Cardiac septum (tissue), 1 donor: ENCODE measurements around the gene CD1D. TPM values are rescaled to one million over a fixed set of nuclear protein-coding genes. Genes with fewer than 3 reads are reported as not detected.
"Not testable (repeated sequence)": the region's sequence is repeated elsewhere in the genome, so short reads cannot be mapped to it uniquely, and the experiment has no call there.

Experiments
- DNase-seq: peaks from one replicate; pipeline ENCODE4 v3.0.0-alpha.2; 2020; ENCODE audit warnings: low spot score
- intact Hi-C: fragments of 100-400 bp; cut with DNase I; formaldehyde crosslinking; loops from one replicate; pipeline ENCODE4 v1.14.0; 2022
- total RNA-seq: library from RNA; stranded (reverse); fragmentation: NEBNext Ultra II Directional; extraction: Animal tissue kit (Norgen Biotek cat#: 25700); gene quantifications from one replicate; pipeline ENCODE4 v1.2.1, GENCODE V29; 2021
- donor health status: DM: no; HTN: no; CAD: no.

CD1D gene
- total RNA-seq, 1 donor from 2014 or later, result 1.2 TPM

- DNase-seq, result no peak
- intact Hi-C loops, result no loop called here
Observed at GRCh38 chr1:158163000-158163947, 17.4 kb upstream of the CD1D start.

DNA sequence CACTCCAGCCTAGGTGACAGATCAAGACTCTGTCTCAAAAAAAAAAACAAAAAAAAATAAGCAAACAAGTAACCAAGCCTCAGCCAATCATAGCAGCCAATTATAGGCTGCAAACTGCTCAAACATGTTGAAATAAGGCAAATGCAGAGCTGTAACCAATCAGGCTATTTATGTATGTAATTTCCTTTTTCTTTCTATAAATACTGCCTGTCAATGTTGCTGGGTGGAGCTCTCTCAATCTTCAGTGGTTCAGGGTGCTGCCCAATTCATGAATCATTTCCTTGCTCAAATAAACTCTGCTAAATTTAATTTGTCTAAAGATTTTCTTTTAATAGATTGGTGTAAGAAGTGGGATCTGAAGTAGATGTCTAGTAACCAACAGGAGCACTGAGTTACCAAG, 11.6 kb upstream of the CD1D start:
- DNase-seq, result no peak
- intact Hi-C loops, result no loop called here

DNA sequence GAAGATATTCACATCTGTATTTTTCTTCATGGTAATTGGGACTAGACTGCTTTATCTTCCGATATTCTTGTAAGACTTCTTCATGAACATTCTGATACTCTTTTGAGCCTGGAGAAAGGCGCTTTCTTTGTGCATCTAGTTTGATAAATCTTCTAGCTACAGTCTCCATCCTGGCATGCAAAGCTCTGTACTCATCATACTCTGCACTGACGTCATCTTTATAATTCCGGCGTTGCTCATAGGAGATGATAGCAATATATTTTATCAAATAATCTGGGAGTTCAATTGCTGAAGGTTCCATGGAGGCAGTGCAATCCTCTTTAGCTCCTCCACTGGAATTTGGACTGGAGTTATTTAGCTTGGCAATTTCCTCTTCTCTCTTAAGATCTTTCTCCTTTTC, 4.8 kb upstream of the CD1D start:
- intact Hi-C loops, DNase-seq: not testable (repeated sequence)

- intact Hi-C loops, result no loop called here
Observed at GRCh38 chr1:158176399-158176798, 4.3 kb upstream of the CD1D start.

GRCh38 chr1:158176849-158177699, 3.6 kb upstream of the CD1D start:
- intact Hi-C loops, DNase-seq: not testable (repeated sequence)

More at GRCh38 chr1:158176399-158176798, 4.3 kb upstream of the CD1D start:
- DNase-seq, result no peak

DNA sequence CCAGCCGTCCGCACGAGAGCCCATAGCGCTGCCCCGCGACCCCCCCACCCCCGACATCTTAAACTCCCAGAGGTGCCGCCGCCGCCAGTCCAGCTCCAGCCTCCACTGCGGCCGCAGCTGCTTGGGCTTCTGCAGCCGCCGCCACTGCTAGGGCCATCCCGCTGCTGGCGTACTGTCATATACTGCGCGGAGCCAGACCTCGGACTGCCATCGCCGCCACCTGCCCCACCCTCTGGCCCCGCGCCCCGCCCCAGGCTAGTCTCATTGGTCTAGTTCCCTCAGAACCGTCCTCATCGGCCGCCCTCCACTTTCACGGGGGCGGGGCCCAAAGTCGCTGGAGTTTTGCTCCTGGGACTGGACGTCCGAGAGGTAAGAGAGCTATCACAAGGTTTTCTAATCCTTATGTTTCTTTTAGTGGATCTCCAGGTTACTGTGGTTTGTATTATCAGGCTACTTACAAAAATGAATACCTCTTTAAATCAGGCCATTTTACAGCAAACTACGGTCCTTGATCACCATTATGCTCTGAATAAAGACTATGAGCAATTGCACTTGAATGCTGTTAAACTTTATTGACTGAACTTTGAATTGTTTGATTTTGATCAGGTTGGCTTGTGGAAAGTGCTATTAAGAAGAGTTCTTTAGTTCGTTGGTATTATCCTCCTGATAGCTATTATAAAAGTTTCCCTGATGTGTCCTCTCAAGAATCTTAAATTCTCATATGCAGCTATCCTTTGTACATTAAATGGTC, 2.8 kb upstream of the CD1D start:
- peak; percentile 97 for DNase-seq
- intact Hi-C loops, result no loop called here

- DNase-seq, result no peak
- intact Hi-C loops, result loop anchor here (5.0 kb wide), 1 partner anchor 32 kb away; no protein-coding TSS in a partner anchor
Observed at GRCh38 chr1:158179301-158180041, 1.2 kb upstream of the CD1D start.

DNA sequence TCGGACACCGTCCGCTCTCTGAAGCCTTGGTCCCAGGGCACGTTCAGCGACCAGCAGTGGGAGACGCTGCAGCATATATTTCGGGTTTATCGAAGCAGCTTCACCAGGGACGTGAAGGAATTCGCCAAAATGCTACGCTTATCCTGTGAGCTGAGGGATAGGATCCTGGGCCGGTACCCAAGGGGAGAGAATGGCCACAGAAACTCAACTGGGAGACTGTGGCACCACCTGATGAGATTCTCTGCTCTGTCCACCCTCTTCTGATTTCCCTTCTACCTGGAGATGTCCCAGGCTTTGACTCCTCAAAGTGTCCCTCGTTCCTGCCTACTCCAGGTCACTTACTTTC, 855 bp downstream of the CD1D start:
- intact Hi-C loops, result loop anchor here (5.0 kb wide), 1 partner anchor 34 kb away; no protein-coding TSS in a partner anchor
- DNase-seq, result no peak

DNA sequence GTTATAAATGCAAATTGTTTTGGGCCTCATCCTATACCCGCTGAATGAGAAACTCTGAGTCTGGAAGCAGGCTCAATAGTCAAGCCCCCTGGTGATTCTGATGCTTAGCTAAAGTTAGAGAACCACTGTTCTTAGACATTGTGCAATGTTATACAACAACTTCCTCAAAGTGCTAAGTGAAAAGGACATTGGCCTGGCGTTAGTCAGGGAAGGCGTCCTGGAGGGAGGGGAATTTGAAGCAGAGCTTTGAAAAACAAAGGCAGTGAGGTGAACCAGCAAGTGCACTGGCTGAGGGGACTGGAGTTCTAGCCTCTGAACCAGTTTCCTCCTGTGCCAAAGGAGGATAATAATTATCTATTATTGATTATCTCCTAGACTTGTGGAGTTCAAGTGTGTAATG, 5.1 kb downstream of the CD1D start:
- intact Hi-C loops, result no loop called here
- DNase-seq, result no peak

DNA sequence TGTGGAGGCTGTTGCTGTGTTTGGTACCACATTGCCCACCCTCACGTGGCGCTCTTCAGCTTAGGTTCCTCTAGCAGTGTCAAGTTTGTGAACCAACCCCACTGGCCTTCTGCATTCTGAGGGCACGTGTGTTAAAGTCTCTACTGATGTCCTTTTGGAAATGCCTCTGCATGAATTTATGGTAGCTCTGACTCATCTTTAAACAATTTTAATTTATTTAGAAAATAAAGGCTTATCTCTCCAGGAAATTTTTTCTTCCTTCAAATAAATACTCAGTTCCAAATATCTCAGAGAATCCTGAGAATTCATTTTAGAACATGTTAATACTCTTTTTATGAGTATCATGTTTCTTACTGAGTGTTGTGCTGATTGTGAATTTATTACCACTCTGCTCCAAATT, 5.5 kb downstream of the CD1D start:
- no peak for DNase-seq
- intact Hi-C loops, result no loop called here

DNA sequence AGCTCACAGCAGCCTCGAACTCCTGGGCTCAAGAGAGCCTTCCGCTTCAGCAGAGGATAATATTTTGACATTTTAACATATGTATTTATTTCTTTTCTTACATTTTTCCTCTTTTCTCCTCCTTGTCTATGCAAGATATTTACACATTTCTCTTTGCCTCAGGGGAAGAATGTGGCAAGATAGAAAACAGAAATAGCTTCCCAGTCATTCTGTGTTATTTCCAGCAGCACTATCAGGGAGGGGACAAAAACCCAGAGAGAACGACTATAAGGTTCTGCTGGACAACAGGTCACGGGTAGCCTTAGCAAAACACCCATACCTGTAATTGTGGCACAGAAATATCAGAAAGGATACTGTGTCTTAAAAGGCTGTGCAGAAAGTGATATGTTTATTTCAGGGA, 7.9 kb downstream of the CD1D start:
- DNase-seq, result no peak

DNA sequence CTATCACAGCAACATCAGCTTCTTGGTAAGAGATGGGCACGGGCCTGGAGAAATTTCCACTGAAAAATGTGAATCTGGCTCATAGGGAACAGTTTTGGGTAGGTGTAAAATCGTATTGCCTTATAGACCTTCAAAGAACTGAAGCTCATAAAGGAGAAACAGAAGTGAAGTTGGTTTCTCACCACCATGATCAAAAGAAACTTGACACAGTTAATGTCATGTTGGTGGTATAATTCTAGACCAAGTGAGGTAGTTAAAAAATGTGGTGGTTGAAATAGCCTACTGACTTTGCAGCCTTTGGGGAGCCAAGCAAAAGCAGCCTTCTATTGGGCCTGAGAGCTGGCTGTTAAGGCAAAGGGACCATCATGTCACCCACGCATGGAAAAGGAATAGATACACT, 8.9 kb downstream of the CD1D start:
- no peak for DNase-seq
- intact Hi-C loops, result no loop called here

More for the DNA sequence above, 7.9 kb downstream of the CD1D start:
- intact Hi-C loops, result no loop called here

- DNase-seq, result no peak
- intact Hi-C loops, result no loop called here
Observed at GRCh38 chr1:158191299-158191698, 10.6 kb downstream of the CD1D start.

DNA sequence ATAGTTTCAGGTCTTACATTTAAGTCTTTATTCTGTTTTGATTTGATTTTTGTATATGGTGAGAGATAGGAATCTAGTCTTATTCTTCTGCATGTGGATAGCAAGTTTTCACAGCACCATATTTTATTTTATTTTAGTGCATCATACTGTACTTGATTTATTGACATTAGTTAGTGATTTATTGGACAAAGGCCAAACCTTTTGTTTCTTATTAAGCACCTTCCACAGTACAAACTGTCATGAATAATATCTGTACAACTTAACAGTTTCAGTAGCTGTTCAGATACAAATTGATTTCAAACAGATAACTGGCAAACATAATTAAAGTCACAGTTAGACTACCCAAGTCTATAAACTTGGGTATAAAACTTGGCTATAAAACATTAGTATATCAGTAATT, 15.8 kb downstream of the CD1D start:
- no peak for DNase-seq
- intact Hi-C loops, result no loop called here

GRCh38 chr1:158199849-158200248, 19.2 kb downstream of the CD1D start:
- intact Hi-C loops, result loop anchor here (10.0 kb wide), 1 partner anchor 305 kb away; no protein-coding TSS in a partner anchor
- DNase-seq, result no peak

GRCh38 chr1:158200527-158200926, 19.8 kb downstream of the CD1D start:
- DNase-seq, result no peak
- intact Hi-C loops, result loop anchor here (10.0 kb wide), 1 partner anchor 304 kb away; no protein-coding TSS in a partner anchor

DNA sequence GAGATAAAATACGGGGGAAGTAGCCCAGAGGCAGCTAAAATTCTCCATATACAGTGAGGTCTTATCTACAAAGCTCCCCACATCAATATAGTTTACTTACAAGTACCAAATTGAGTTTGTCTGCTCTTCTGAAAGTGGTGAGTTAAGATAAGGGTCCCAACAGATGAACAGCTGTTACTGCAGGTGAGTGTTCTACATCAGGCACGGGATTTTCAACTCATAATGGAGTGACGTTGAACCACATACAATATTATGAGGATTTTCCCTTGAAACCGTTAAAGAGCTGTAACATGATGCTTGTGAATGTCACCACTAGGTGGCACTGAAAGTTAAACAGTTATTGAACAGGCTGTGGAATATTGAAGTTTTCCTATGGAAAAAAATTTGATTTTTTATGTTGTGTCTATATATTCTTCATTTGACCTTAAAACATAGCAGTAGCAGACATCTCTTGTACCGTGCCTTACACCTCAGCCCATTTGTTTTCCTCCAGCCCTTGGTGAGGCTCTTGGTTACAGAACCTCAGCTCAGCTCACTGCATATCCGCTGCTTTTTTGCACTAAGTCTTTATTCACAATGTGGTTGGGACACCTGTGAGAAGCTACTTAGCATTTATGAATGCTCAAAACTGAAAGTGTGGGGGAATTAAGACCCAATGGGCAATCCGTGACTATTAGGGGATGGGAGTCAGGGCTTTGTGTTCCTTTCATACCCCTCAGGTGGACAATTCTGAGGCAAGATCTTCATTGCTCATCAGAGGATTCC, 23.2 kb downstream of the CD1D start:
- DNase-seq, result no peak
- intact Hi-C loops, result loop anchor here (10.0 kb wide), 1 partner anchor 301 kb away; no protein-coding TSS in a partner anchor

DNA sequence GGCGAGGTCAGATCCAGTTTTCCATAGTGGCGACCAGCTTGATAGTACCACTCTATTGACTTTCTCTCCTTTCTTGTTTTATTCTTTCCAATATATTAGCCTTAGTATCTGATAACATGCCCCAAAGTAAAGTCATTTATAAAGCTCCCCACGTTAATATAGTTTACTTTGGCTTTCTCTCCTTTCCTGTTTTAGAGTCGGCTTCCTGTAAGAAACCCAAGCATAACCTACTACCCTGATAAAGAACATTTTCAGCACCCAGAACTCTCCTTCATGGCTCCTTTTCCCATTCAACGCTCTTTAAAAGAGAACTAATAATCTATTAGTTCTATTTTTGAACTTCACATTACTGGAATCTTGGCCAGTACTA, 23.7 kb downstream of the CD1D start:
- DNase-seq, result no peak
- intact Hi-C loops, result loop anchor here (10.0 kb wide), 1 partner anchor 300 kb away; no protein-coding TSS in a partner anchor
